K562 (cell line): ENCODE data around the gene OARD1. TPM values are rescaled to one million over a fixed set of nuclear protein-coding genes. Genes with fewer than 3 reads are reported as not detected.

ENCODE experiments used
- ATAC-seq: fragments of 200-7000 bp; cut with Tn5 transposase; 3 replicates; pipeline ENCODE4 v1.9.1; 2020; ENCODE audit warnings: moderate library complexity
- BruUV-seq: library from RNA; stranded (reverse); fragments of 400-500 nt; replicated peaks from 2 replicates; lab custom pipeline; 2021; lab: Mats Ljungman, UMichigan
- CTCF ChIA-PET: fragments of 300-600 bp; formaldehyde crosslinking; extraction: SDS; loops from one replicate; lab custom pipeline; 2021; ENCODE audit warnings: low intra/inter-chr PET ratio; lab: Yijun Ruan, JAX
- POLR2A ChIA-PET: fragments of 300-600, 350-650 bp; sonication (Branson Sonifier 250); formaldehyde crosslinking; extraction: SDS; loops from one replicate; lab custom pipeline; 2021; ENCODE audit warnings: antibody characterized with exemption, inconsistent platforms; lab: Yijun Ruan, JAX
- DNase-seq, 4 experiments: peaks; one replicate each; pipeline versions ENCODE4 v3.0.0 to v3.0.0-alpha.2; 2011 to 2018; ENCODE audit warnings: low spot score in 3 of 4, mixed read lengths in 3 of 4; ENCODE audit errors: extremely low read depth in 1 of 4
- FAIRE-seq: peaks from 2 replicates; lab custom pipeline; 2011; peaks lifted over from hg19 to GRCh38; lab: Jason Lieb, UNC
- H2AFZ ChIP-seq: 2 replicates; pipeline ENCODE4 v1.6.0; 2011; ENCODE audit warnings: low read depth, low read length, control low read depth, inconsistent platforms
- H3K27ac ChIP-seq: fragments of 200-600 bp; 3 replicates; pipeline ENCODE4 v1.8.0; 2011; ENCODE audit warnings: low read depth, mild to moderate bottlenecking, control low read depth, inconsistent platforms, low read length, moderate library complexity, mixed read lengths; ENCODE audit errors: extremely low read depth
- H3K27me3 ChIP-seq, 2 experiments: fragments of 300-600 bp in 1 of 2; 2 replicates in 1 of 2; 3 replicates in 1 of 2; pipeline versions ENCODE4 v1.6.0 to v1.8.0; 2011; ENCODE audit warnings: inconsistent platforms in 2 of 2, low read length in 2 of 2, mild to moderate bottlenecking in 1 of 2, mixed read lengths in 1 of 2, moderate library complexity in 1 of 2; ENCODE audit not compliant: control insufficient read depth in 2 of 2, insufficient read depth in 2 of 2
- H3K36me3 ChIP-seq: fragments of 300-600 bp; 3 replicates; pipeline ENCODE4 v1.8.0; 2011; ENCODE audit warnings: mild to moderate bottlenecking, low read length, inconsistent platforms; ENCODE audit not compliant: control insufficient read depth, insufficient read depth
- H3K4me1 ChIP-seq, 2 experiments: fragments of 200-600 bp in 1 of 2; replicated peaks in 1 of 2; 2 replicates in 1 of 2; 3 replicates in 1 of 2; pipeline versions ENCODE4 v1.5.1 to v1.8.0; 2011; ENCODE audit warnings: inconsistent platforms in 2 of 2, low read length in 2 of 2, mild to moderate bottlenecking in 1 of 2, mixed read lengths in 1 of 2, moderate library complexity in 1 of 2; ENCODE audit not compliant: control insufficient read depth in 2 of 2, insufficient read depth in 2 of 2
- H3K4me2 ChIP-seq: 2 replicates; pipeline ENCODE4 v1.6.1; 2011; ENCODE audit warnings: low read length, control low read depth, inconsistent platforms, mixed read lengths; ENCODE audit not compliant: insufficient read depth
- H3K4me3 ChIP-seq: fragments of 200-600 bp; sonication (generic), shearing (Covaris generic); 2 replicates; pipeline ENCODE4 v1.5.1; 2016; ENCODE audit warnings: control low read depth, inconsistent platforms
- H3K79me2 ChIP-seq: fragments of 200-600 bp; 3 replicates; pipeline ENCODE4 v1.8.0; 2011; ENCODE audit warnings: low read length, inconsistent platforms; ENCODE audit not compliant: control insufficient read depth, insufficient read depth
- H3K9ac ChIP-seq, 2 experiments: 2 replicates each; pipeline versions ENCODE4 v1.6.0 to v1.6.1; 2011; ENCODE audit warnings: low read depth in 2 of 2, low read length in 2 of 2, control low read depth in 1 of 2, inconsistent platforms in 1 of 2, mild to moderate bottlenecking in 1 of 2, mixed read lengths in 1 of 2; ENCODE audit not compliant: insufficient read depth in 1 of 2
- H3K9me1 ChIP-seq: one replicate; pipeline ENCODE4 v1.6.0; 2011; ENCODE audit warnings: inconsistent platforms, mild to moderate bottlenecking, low read length, moderate library complexity; ENCODE audit not compliant: control insufficient read depth, insufficient read depth
- H3K9me3 ChIP-seq: replicated peaks from 2 replicates; pipeline ENCODE4 v1.5.1; 2011; ENCODE audit warnings: low read depth, low read length, inconsistent platforms; ENCODE audit not compliant: control insufficient read depth, insufficient read depth
- H4K20me1 ChIP-seq: replicated peaks from 2 replicates; pipeline ENCODE4 v1.6.1; 2011; ENCODE audit warnings: low read length, inconsistent platforms, mixed read lengths; ENCODE audit not compliant: control insufficient read depth, insufficient read depth
- CCAR2 ChIP-seq: fragments of 200-400 bp; formaldehyde crosslinking; IDR thresholded peaks from 2 replicates; pipeline ENCODE4 v1.6.1; 2017; ENCODE audit warnings: mild to moderate bottlenecking, low read depth, low read length
- HNRNPLL ChIP-seq: fragments of 200-400 bp; formaldehyde crosslinking; IDR thresholded peaks from 2 replicates; pipeline ENCODE4 v1.6.1; 2017; ENCODE audit warnings: low read length, low read depth, mild to moderate bottlenecking; ENCODE audit not compliant: poor library complexity, severe bottlenecking
- HNRNPUL1 ChIP-seq: fragments of 200-400 bp; formaldehyde crosslinking; IDR thresholded peaks from 2 replicates; pipeline ENCODE4 v1.6.1; 2017; ENCODE audit warnings: low read length
- HSF4 ChIP-seq: fragments of 250-450 bp; sonication (Bioruptor Pico); IDR thresholded peaks from 2 replicates; pipeline ENCODE4 v2.1.2; 2022; ENCODE audit warnings: mild to moderate bottlenecking, moderate library complexity, borderline replicate concordance
- KDM5B ChIP-seq: fragments of 200-600 bp; sonication (generic); IDR thresholded peaks from 2 replicates; pipeline ENCODE4 v1.6.1; 2012; ENCODE audit warnings: low read depth, mild to moderate bottlenecking, moderate library complexity, low read length, control low read depth, inconsistent platforms; ENCODE audit not compliant: insufficient replicate concordance
- NFE2 ChIP-seq: IDR thresholded peaks from 2 replicates; pipeline ENCODE4 v1.6.1; 2014; ENCODE audit warnings: antibody characterized with exemption, low read depth
- SMARCC2 ChIP-seq: fragments of 450-650 bp; IDR thresholded peaks from 2 replicates; pipeline ENCODE4 v1.6.1; 2017; ENCODE audit warnings: antibody characterized with exemption, moderate library complexity, mild to moderate bottlenecking, low read depth
- SNIP1 ChIP-seq: fragments of 450-650 bp; IDR thresholded peaks from 2 replicates; pipeline ENCODE4 v1.7.1; 2017; ENCODE audit warnings: low read depth, mild to moderate bottlenecking
- SNRNP70 ChIP-seq: fragments of 200-400 bp; formaldehyde crosslinking; optimal IDR thresholded peaks from 2 replicates; pipeline ENCODE3; 2017; ENCODE audit warnings: low read depth, low read length
- ZNF324 ChIP-seq: fragments of 250-450 bp; sonication (Bioruptor Pico); IDR thresholded peaks from 2 replicates; pipeline ENCODE4 v1.4.0; 2020; ENCODE audit warnings: mild to moderate bottlenecking
- ZNF384 ChIP-seq: IDR thresholded peaks from 2 replicates; pipeline ENCODE4 v1.6.1; 2012; ENCODE audit warnings: low read depth, low read length, improper control_type of control experiment
- ZNF57 ChIP-seq: fragments of 450-650 bp; formaldehyde crosslinking; IDR thresholded peaks from 2 replicates; pipeline ENCODE4 v1.4.0; 2020; ENCODE audit warnings: mild to moderate bottlenecking, moderate library complexity
- WGBS: fragments of 100-300 bp; shearing (Covaris generic); methylation state at CpG from one replicate; pipeline ENCODE4 v1.1.6; 2016; ENCODE audit warnings: low coverage, mixed read lengths; ENCODE audit not compliant: insufficient coverage; ENCODE audit errors: missing lambda C conversion rate; 5-methylcytosine and 5-hydroxymethylcytosine counted together
- in situ Hi-C: fragments of 300-500 bp; cut with MboI; formaldehyde crosslinking; loops from 4 replicates; pipeline ENCODE4 v1.15.0; 2018; ENCODE audit warnings: inconsistent platforms, mixed read lengths
- intact Hi-C: fragments of 100-400 bp; cut with micrococcal nuclease; formaldehyde crosslinking; loops from 2 replicates; pipeline ENCODE4 v1.14.2; 2022
- polyA plus RNA-seq, 8 experiments: library from polyadenylated mRNA; depleted of rRNA in 4 of 8; stranded (reverse) in 5 of 8; unstranded in 3 of 8; fragments of >200 nt; fragmentation: Nextera tagmentation in 2 of 8; fragmentation: Illumina TruSeq in 1 of 8; extraction: Ambion mirVana in 2 of 8; extraction: Trizol in 1 of 8; gene quantifications; 2 replicates each; pipeline versions ENCODE4 v1.2.1 to v1.2.3, GENCODE V29; 2011 to 2014; ENCODE audit warnings: inconsistent platforms in 1 of 8, missing spikeins in 1 of 8
- total RNA-seq, 7 experiments: library from RNA; depleted of rRNA in 6 of 7; stranded (reverse); fragments of >200 nt in 6 of 7; fragmentation: Illumina TruSeq in 2 of 7; extraction: Trizol in 2 of 7; gene quantifications; 2 replicates each; pipeline versions ENCODE4 v1.2.1 to v1.2.3, GENCODE V29; 2011 to 2021; ENCODE audit warnings: low replicate concordance in 1 of 7
- TF ChIP-seq, protein P1 (sequence below), 2 experiments: fragments of 450-650 bp in 1 of 2; sonication (generic) in 1 of 2; formaldehyde crosslinking; conservative IDR thresholded peaks; 2 replicates each; pipeline versions ENCODE4 v1.4.0 to v1.8.1; 2020 to 2022; ENCODE audit warnings: mild to moderate bottlenecking in 1 of 2, missing genetic modification reagents in 1 of 2

OARD1 gene
- total and polyA plus RNA-seq, 9 of the 15 experiments (the other 6 are each of a cell fraction or from before 2014, with no cell fraction given), result 43.4 to 88.3 (median 61.1) TPM

DNA sequence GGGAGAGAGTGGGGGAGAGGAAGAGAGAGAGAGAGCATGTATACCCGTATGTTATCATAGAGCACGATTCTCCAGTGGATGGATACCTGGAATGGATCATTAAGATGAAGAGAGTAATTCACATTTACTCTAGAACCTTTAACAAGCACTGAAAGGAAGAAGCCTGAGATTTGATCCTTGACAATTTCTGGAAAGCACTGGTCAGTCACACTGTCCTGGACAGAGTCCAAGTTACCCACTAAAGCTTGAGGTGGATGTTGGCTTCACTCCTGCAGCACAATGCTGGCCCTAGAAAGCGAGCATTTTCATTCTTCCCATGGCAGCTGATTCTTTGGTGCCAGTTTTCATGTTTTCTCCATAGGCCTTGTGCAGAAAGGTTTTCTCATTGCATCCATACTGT is 26.2 kb upstream of the OARD1 start:
- Histone ChIP-seq H3K79me2 (no peaks in the 10 kb centered on the region), H3K36me3 (peaks cover 71% of the 10 kb centered on the region), H3K4me1 (no peaks in the 10 kb centered on the region), H3K9me3 (no peaks in the 10 kb centered on the region), H4K20me1 (no peaks in the 10 kb centered on the region), H3K9ac (no peak overlapping the region), H3K9me1 (no peaks in the 10 kb centered on the region), H3K4me2 (no peak overlapping the region), H3K4me3 (no peak overlapping the region)
- WGBS, result 79% methylated on average over 3 of the region's 3 CpGs
- DNase-seq, result no peak
- POLR2A ChIA-PET, result interaction anchor here (0.9 kb wide), 1 partner anchor 10 kb away, joined by 3 read pairs; no protein-coding TSS in a partner anchor
- TSS peak; percentile 21 for BruUV-seq
- no peak for TF ChIP-seq HNRNPLL
- TF ChIP-seq, protein P1, sequence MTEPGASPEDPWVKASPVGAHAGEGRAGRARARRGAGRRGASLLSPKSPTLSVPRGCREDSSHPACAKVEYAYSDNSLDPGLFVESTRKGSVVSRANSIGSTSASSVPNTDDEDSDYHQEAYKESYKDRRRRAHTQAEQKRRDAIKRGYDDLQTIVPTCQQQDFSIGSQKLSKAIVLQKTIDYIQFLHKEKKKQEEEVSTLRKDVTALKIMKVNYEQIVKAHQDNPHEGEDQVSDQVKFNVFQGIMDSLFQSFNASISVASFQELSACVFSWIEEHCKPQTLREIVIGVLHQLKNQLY (CRISPR knock-in tag; conservative IDR thresholded peaks at IDR 0.05), result no peak
- no peak for TF ChIP-seq SNIP1
- TF ChIP-seq ZNF57 (CRISPR knock-in tag), result no peak
- no peak for TF ChIP-seq SMARCC2
- no peak for TF ChIP-seq SNRNP70
- no peak for TF ChIP-seq HSF4 (CRISPR knock-in tag)
- TF ChIP-seq ZNF384, result no peak
- no peak for TF ChIP-seq KDM5B
- TF ChIP-seq CCAR2, result no peak
- no peak for TF ChIP-seq ZNF324 (CRISPR knock-in tag)
- no peak for TF ChIP-seq NFE2
- TF ChIP-seq HNRNPUL1, result no peak
- TF ChIP-seq, all 486 proteins: peak for 0
- CTCF ChIA-PET, result no interaction called here
- intact Hi-C loops (no loop called here), in situ Hi-C loops (no loop called here)
- ATAC-seq, result no peak
- Histone ChIP-seq H3K27me3 (no peaks in the 10 kb centered on the region), H3K27ac (no peak overlapping the region), H2AFZ (no peak overlapping the region)
- FAIRE-seq, result no peak
